Dermis microvascular lymphatic vessel endothelial cell (primary cell): ENCODE measurements around the gene INPP5J. TPM values are rescaled to one million over a fixed set of nuclear protein-coding genes. Genes with fewer than 3 reads are reported as not detected.
A peak's percentile ranks its signal among the peaks of the same experiment; 100 is the strongest.
"Not testable (repeated sequence)": the region's sequence is repeated elsewhere in the genome, so short reads cannot be mapped to it uniquely, and the experiment has no call there.

Experiments used
- DNase-seq, 2 donors: peaks; one replicate each; pipeline versions ENCODE4 v3.0.0 to v3.0.0-alpha.2; 2010; ENCODE audit warnings: low read depth in 2 of 2
- total RNA-seq: library from RNA; depleted of rRNA; stranded (reverse); fragments of >200 nt; gene quantifications from 2 replicates; pipeline ENCODE4 v1.2.1, GENCODE V29; 2014

INPP5J gene
- total RNA-seq, 1 donor from 2014 or later: 0.13 TPM

GRCh38 chr22:31143537-31143936 lies 20.8 kb downstream of the INPP5J start:
- no peak for DNase-seq

DNA sequence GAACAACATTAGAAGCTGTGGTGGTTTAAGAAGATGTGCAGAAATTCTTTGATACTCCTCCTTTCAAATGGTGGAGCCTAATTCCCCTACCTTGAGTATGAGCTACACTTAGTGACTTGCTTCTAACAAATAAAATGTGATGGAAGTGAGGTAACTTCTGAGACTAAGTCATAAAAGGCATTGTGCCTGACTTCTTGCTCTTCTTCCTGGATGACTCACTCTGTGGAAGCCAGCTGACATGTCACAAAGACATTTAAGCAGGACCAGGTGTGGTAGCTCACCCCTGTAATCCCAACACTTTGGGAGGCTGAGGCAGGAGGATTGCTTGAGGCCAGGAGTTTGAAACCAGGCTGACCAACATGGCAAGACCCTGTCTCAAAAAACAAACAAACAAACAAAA lies 21.5 kb downstream of the INPP5J start:
- DNase-seq: no peak

GRCh38 chr22:31148488-31148887 lies 25.7 kb downstream of the INPP5J start:
- peak in 1 of 2 donors; percentile 74 for DNase-seq

DNA sequence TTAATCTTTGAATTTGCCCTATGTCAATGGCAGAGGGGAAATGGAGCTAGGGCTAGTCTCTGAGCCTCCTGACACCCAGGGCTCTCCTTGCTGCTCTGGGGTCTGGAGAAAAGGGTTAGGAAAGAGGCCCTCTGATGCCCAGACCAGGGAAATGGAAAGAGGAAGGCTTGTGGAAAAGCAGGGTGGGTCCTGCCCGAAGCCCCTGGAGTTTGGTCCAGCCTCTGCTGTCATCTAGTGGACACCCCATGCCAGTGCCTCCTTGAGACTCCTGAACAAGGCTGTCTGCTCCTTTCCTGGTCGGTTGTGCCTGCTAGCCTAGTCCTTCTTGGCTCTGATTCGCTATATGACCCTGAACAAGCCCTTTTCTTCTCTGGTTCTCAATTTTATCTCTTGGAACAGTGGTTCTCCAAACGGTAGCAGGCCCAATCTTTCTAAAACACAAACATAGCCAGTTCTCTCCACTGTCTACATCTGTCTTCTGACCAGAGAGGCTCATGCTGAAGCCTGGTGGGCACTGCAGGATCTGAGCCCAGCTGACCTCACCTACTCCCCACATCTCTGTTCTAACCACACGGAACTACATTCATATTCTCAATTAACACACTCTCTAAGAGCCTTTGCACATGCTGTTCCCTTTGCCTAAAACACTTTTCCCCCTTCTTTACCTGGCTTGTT lies 26.3 kb downstream of the INPP5J start:
- peak; percentile 47 to 85 for DNase-seq

DNA sequence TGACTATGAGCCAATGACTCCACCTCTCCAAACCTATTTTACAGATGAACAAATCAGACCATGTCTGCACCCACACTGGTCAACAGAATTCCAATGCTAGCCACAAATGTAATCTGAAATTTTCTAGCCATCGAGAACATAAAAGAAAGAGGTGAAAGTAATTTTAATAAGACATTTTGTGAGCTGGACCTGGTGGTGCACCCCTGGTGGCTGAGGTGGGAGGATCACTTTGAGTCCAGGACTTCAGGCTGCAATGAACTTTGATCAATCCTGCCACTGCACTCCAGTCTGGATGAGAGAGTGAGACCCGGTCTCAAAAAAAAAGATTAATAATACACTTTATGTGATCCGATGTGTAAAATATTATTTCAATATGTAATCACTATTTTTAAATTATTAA lies 27.8 kb downstream of the INPP5J start:
- no peak for DNase-seq

DNA sequence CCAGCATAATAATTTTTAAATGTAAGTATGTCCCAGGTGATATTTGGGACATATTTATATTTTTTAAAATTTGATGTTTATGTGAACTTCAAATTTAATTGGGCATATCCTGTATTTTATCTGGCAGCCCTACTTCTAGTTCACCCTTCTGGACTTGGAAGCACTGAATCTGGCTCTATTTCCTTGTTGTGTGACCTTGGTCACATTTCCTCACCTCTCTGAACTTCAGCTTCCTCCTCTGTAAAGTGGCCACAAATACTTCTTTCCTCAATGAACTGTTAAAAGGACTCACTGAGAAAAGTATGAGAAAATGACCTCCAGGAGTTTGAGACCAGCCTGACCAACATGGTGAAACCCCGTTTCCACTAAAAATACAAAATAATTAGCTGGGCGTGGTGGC lies 29.1 kb downstream of the INPP5J start:
- DNase-seq: no peak

GRCh38 chr22:31153357-31153756 lies 30.6 kb downstream of the INPP5J start:
- DNase-seq: no peak

DNA sequence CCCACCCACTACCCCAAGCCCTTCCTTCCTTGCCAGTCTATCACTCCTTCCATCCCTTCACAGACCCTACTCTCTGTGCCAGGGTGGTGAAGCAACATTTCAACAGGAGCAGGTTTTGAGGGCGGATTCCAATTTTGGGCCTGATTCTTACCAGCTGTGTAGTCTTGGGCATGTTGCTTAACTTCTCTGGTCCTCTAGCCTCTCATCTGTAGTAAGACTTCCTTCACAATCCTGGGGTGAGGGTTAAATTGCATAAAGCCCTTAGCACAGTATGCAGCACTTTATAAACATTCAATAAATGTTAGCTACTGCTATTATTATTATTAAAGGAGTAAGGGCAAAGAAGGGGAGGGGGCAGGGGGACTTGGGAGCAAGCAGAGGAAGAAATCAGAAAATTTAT lies 32.2 kb downstream of the INPP5J start:
- DNase-seq: no peak

DNA sequence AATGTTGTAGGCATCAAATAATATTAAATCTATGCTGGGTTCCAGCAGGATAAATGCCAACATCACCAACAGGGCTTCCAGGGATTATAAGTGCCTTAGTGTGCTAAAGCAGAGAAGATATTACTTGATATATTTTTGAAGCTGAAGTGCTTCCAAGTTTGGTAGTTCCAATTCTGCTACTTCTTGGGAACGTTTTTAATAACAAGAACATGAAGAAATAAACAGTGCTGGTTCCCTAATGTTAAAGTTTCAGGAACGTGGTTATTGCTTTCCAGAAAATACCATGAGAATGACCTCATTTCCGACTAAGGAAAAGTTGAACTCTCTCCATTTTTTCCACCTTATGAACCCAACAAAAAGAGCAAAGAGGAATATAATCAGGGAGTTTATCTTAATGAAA lies 32.7 kb downstream of the INPP5J start:
- DNase-seq: peak in 1 of 2 donors; percentile 46

DNA sequence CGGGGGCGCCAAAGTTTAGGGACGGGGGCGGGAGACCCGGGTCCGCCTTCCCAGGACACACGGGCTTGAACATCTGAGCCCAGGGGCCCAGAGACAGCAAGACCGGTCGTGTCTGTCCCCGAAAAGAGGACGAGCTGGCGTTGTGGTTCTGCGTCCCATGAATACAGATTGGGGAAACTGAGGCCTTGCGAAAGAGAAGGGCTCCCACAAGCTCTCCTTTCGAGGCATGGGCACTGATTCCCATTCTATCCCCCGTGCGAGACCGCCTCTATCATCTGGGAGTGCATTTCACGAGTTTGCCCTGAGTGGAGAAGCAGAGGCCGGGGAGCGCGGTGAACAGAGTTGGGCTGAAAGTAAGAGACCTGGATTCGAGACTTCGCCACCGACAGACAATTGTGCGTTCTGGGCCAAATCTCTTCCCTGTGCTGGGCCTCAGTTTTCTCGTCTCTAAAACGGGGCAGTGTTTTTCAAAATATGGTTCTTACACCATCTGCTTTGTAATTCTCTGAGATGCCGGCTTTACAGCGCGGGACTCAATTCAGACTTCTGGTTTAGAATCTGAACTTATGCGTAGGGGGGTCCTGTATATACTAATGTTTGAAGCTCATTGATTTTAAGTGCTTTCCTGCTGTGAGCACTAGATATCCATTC lies 37.7 kb downstream of the INPP5J start:
- DNase-seq: peak in 1 of 2 donors; percentile 39

DNA sequence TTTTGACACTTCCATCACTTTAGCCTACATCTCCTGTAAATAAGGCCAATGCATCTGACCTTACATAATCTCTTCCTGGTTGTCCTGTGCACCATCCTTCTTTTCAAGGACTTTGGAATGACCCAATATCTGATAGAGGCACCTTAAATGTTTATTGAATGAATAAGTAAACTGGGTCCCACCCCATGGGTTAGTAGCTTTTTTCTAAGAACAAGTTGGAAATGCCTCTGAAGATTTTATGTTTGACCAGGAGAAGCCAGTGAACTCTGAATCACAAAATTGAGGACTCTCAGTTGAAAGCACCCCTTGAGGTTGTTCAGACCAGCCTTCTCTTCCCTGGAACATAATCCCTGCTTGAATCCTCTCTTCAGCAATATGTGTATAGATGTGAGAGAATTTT lies 38.6 kb downstream of the INPP5J start:
- DNase-seq: no peak

DNA sequence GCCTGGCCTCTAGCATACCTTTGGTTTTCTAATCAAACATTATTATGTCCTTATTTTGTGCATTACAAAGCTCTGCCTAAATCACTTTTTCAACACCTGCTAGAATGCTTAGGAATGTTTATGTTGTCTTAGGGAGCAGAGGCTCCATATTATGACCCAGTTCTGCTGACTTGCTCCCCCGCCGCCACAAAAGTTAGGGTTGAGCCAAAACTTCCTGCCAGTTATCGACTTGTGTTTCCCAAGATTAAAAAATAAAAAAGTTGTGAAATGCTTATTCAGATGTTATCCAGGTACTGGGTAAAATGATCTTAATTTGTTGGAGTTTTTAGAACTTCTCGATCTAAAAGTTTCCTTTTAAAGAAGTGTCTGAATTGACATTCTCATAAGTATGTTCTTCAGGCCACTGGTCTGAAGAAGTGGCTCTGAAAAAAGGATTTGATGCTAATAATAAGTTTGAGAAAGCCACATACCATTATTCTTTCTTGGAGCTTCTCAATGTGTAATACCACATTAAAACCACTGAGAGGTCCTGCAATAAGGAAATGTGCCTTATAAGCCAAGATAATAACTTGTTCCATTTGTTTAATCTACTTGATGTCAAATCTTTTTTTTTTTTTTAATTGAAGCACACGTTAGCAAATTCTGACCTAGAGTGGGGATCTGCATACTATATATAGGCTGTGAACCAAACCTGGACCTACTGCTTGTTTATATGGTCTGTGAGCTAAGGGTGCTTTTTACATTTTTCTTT lies 39.4 kb downstream of the INPP5J start:
- DNase-seq: no peak

DNA sequence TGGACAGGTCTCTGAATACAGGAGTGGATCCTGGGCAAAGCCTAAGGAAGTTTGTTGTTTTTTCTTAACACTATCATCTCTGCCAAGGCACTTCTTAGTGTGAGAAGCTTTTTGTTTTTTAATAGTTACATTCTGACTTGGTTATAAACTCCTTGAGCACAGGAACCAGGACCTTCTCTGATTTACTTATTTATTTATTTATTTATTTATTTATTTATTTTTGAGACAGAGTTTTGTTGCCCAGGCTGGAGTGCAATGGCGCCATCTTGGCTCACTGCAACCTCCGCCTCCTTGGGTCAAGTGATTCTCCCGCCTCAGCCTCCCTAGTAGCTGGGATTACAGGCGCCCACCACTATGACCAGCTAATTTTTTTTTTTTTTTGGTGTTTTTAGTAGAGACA lies 48.2 kb downstream of the INPP5J start:
- DNase-seq: no peak

DNA sequence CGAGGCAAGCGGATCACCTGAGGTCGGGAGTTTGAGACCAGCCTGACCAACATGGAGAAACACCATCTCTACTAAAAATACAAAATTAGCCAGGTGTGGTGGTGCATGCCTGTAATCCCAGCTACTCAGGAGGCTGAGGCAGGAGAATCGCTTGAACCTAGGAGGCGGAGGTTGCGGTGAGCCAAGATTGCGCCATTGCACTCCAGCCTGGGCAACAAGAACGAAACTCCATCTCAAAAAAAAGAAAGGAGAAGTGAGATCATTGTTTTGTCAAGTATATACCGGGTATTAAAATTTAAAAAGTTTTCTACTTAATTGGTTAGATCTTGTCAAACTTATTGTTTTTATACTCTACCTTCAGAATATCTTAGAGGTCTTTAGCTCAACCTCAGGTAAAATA lies 49.0 kb downstream of the INPP5J start:
- DNase-seq: not testable (repeated sequence)

- peak in 1 of 2 donors; percentile 66 for DNase-seq
Measured at GRCh38 chr22:31173386-31174145, 50.8 kb downstream of the INPP5J start.

DNA sequence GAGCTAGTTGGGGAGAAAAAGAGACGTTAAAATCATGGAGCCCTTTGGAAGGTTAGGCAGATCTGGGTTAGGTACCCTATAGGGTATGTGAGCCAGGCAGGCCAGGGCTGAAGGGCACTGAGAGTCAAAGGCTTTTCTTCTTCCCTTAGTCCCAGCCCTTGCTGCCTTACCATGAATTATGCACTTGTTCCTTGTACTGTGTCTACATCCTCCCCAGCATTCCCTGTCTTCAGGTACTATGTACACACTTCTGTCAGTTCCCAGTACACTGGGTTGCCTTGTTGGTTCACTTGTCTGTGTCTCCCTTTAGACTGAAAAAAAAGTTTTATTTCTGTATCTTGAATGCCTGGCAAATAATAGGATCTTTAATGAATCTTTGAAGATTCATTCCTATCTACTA lies 54.2 kb downstream of the INPP5J start:
- no peak for DNase-seq

GRCh38 chr22:31177420-31178162 lies 54.8 kb downstream of the INPP5J start:
- DNase-seq: no peak

GRCh38 chr22:31178859-31179258 lies 56.1 kb downstream of the INPP5J start:
- DNase-seq: no peak

GRCh38 chr22:31179345-31179744 lies 56.6 kb downstream of the INPP5J start:
- DNase-seq: no peak

DNA sequence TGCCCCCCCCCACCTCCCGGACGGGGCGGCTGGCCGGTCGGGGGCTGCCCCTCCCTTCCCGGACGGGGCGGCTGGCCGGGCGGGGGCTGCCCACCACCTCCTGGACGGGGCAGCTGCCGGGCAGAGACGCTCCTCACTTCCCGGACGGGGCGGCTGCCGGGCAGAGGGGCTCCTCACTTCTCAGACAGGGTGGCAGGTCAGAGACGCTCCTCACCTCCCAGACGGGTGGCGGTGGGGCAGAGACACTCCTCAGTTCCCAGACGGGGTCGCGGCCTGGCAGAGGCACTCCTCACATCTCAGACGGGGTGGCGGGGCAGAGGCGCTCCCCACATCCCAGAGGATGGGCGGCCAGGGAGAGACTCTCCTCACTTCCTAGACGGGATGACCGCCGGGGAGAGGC lies 61.2 kb downstream of the INPP5J start:
- no peak for DNase-seq
